CD4-positive, alpha-beta T cell treated with Interleukin-15 for 4 hours (primary cell): ENCODE measurements around the gene CHRNA7.

ENCODE experiments used
- DNase-seq: peaks from one replicate; pipeline ENCODE4 v3.0.0-alpha.2; 2020; ENCODE audit warnings: low spot score

Gene CHRNA7

GRCh38 chr15:32029862-32030781 is at the start of gene CHRNA7:
Gene CHRNA7, plus strand, starts transcription at chr15:32030515. Its CDS starts 80 bp downstream, at chr15:32030595.
- DNase-seq = no peak

DNA sequence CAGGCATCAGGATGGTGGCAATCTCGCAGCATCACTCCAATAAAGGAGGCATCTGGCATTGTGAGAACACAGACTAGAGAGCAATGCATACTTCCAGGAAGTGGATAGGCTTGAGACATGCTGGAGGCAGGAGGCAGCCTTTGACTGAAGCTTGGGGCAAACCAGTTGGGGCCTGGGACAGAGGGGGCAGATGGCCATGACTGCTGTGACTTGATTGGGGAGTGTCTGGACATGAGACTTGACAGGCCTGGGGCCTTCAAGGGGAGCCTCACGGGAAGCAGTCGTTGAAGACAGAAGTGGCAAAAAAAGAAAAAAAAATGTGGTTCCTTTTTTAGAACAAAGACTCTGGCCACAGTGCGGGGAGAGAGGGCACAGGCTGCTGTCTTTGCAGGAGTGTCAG is 44.7 kb upstream of the CHRNA7 start:
- DNase-seq = no peak

DNA sequence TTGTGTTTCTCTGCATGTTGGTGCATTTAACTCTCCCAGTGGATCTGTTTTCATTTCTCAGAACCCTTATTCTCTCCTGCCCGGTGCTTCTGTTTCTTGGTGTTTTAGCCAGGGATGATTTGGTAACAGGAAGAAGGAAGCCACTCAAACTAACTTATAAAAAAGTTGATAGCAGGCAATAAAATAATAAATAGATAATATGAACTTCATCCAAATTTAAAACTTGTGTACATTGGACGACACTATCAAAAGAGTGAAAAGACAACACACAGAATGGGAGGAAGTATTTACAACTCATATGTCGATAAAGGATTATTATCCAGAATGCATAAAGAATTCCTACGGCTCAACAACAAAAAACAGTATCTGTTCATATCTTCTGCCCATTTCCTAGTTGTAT is 37.3 kb upstream of the CHRNA7 start:
- DNase-seq = no peak

DNA sequence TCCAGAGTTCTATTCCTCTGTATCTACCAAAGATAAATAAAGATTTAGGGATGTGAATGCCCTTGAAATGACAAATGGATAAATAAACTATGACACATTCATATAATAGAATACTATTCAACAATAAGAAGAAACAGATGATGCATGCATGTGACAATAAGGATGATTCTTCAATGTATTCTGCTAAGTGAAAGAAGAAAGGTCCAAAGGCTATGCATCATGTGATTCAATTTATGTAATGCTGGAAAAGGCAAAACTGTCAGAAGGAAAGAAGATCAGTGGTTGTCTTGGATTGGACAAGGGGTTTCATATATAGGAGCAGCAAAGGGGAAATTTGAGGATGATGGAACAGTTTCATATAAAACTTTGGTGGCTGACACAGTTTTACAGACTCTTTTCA is 32.6 kb upstream of the CHRNA7 start:
- no peak for DNase-seq

DNA sequence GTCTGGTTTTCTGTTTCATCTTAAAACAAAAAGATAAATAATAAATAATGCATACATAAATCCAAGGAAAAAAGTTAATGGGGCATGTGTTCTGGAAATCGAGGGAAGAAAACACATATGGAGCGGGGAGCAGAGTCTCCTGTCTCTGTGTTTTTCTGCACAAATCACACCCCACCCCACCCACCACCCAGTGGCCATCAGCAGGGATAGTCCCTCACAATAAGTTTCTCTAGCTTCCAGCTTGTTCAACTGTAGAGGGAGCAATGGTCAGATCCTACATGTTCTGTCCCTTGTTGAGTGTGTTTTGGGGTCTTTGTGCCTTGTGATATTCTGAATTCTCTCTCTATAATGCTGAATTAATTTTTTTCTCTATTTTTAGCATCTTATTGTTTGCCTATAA is 26.8 kb upstream of the CHRNA7 start:
- DNase-seq = no peak

- no peak for DNase-seq
Measured at GRCh38 chr15:32004249-32004648, 26.1 kb upstream of the CHRNA7 start.

- no peak for DNase-seq
Measured at GRCh38 chr15:32007355-32007960, 22.9 kb upstream of the CHRNA7 start.

DNA sequence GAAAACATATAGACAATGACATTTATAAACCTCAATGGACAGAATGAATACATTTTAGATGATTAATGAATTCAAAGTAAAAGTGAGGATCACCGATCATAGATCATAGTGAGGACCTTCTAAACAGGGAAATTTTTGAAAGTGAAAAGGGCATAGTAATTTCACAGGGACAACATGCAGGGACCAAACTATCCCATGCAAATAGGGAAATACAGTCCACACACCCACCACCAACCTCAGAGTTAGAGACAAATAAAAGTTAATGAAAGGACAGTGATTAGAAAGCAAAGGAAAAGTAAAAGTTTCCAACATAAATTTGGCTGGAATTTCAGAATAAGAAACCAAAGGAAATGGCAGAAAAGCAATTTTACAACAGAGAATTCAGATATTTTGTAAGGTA is 15.4 kb upstream of the CHRNA7 start:
- DNase-seq = no peak

DNA sequence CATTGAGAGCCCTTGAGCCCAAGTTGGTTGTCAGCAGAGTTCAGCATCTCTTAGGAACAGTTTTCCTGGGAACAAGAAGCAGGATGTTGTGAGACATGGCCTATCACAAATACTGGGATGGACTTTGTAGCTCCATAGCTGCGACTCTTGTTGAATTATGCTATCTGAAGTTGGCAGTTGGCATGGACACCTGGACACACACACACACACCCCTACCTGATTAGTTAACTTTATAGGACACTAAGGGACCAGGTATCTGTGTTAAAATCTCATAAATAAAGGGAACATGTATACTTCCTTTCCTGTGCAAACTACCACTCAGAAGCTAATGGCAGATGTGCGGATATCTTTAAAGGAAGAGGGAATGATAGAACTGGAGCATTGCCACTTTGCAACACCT is 10.2 kb upstream of the CHRNA7 start:
- DNase-seq = no peak

DNA sequence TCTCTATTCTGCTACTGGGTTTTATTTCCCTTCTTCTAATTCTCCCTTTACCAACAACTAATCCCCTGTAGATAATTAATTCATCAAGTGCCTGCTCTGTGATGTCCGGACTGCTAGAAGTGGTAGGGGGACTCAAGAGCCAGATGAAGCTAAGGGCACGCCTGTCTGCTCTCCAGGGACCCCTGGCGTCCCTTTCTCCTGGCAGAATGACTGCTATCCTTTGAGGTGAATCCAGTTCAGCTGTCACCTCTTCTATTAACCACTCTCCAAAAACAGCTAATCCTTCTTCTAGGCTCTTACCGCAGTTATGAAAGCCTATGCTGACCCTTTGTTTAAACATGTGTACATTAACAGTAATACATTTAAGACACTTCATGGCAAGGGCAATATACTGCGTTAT is 1.4 kb upstream of the CHRNA7 start:
- no peak for DNase-seq

GRCh38 chr15:32029409-32029861 is 880 bp upstream of the CHRNA7 start:
- no peak for DNase-seq

DNA sequence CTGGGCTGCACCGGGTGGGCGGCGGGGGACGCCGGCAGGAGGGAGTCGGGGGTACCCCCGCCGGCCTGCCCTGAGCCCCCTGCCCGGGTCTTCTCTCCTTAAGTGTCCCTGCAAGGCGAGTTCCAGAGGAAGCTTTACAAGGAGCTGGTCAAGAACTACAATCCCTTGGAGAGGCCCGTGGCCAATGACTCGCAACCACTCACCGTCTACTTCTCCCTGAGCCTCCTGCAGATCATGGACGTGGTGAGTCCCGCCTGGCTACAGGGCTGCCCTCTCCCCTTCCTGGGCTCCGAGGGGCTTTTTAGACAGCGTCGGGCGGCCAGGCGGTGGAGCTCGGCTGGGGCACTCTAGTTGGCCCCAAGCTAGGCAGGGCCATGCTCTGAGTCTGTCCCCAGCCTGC is 480 bp downstream of the CHRNA7 start:
- no peak for DNase-seq

DNA sequence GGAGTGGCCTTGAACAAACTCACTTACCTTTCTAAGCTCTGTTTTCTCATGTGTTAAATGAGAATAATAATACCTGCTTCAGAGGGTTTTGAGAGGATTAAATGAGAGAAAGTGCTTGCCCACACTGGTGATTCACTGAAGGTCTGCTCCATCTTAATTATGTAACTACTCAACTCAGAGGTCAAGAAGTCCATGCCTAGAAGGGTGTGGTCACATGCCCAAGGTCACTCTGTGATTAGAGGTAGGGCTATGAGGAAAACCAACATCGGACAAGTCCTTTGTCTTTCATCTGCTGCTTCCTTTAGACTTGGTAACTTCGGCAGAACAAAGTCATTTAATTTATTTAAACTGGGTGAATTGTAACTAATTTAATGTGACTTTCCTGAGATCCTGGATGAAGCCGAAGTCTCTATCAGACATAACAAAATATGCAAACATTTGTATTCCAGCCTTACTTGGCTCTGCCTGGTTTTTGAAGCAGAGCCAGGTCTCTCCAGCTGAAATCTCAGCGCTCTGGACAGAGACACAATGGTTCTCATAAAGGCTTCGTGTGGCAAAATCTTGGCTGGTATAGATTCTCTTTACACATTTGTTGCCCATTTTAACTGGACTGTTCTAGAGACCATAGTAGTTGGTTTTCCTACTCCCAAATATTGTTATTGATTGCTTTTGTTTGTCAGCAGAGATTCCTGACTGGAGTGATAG is 3.0 kb downstream of the CHRNA7 start:
- no peak for DNase-seq

GRCh38 chr15:32034106-32034505 is 3.8 kb downstream of the CHRNA7 start:
- no peak for DNase-seq

- no peak for DNase-seq
Measured at GRCh38 chr15:32035285-32035684, 5.0 kb downstream of the CHRNA7 start.

GRCh38 chr15:32036971-32037370 is 6.7 kb downstream of the CHRNA7 start:
- no peak for DNase-seq

- DNase-seq = no peak
Measured at GRCh38 chr15:32041294-32041693, 11.0 kb downstream of the CHRNA7 start.

DNA sequence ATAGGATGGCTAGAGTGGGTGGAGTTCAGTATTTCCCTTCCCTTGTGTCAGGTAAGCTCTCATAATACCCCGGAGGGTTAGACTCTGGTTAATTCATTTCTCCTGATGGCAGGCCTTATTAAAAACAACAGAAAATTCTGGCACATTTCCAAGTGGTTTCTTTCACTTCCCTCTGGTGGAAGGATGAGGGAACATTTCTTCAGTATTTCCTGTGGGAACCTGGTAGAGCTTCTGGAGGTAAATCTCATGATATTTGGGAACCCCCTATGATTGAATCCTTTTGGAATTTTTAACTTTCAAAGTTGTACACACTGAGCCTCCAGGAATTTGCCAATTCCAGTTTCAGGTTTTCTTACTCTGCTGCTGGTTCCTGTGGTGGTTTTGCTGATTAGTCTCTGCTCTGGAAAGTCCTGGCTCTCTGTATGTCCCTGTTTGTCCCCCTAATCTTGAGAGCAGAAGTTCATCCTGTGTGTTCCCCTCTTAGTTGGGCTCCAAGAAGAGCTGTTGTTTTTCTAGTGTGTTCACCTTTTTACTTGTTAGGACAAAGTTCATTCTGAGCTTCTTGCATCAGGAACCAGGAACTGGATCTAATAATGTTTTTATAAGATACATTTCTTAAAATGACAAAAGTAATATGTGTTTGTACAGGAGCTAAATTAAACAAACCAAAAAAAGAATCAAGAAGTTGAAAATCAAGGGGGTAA is 12.1 kb downstream of the CHRNA7 start:
- no peak for DNase-seq

- no peak for DNase-seq
Measured at GRCh38 chr15:32053719-32054118, 23.4 kb downstream of the CHRNA7 start.

DNA sequence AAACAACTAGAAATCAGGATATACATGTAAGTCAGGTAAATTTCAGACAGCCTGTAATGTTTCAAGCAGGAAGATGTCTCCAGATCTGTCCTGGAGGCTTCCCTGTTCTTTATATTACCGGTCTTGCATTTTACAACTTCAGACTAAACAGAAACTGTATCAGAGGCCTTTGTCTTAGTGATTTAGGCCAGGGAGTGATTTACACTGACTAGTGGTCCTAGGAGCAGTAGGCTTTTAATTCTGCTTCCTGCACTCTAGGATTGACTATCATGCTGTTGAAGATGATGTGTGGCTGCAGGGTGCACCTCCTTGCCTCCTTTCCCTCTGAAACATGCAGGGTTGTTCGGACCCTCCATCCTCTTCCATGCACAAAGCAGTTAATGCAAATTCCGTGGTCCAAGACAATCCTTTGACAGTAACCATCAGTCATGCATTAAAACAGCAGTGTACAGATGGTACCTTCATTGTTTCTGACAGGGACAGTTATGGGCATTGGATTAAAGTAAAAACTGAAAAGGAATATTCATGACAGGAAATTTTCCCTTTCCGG is 27.6 kb downstream of the CHRNA7 start:
- DNase-seq = no peak

DNA sequence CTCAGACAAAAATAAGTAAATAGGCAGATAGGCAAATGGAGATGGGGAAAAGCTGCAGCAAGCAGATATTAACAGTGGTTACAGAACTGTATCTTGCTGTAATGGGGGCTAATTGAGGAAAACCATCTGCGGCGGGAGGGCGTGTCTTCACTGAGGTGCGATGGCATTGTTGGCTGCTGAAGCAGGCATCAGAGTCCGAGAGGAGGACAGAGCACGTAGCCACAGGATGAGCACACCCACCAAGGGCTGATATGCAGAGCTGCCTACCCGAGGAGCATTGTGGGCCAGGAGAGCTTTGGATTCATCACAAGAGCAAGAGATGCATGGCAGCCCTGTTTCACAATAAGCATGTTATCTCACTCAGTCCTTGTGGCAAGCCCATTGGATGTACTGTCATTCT is 30.4 kb downstream of the CHRNA7 start:
- DNase-seq = no peak

GRCh38 chr15:32067115-32067514 is 36.8 kb downstream of the CHRNA7 start:
- no peak for DNase-seq
